Measurements from ENCODE around the gene AHI1.
A peak's percentile ranks its signal among the peaks of the same experiment; 100 is the strongest.

AHI1 gene

GRCh38 chr6:135497412-135498184 is at the start of gene AHI1:
AHI1 (minus strand) TSS chr6:135497740; CDS start chr6:135492237, 5,503 bp downstream.
- DNase-seq: peak; percentile 80

- DNase-seq: no peak
Measured at GRCh38 chr6:135546680-135547418, 49.3 kb upstream of the AHI1 start.

GRCh38 chr6:135546206-135546605 is 48.7 kb upstream of the AHI1 start:
- no peak for DNase-seq

- no peak for DNase-seq
Measured at GRCh38 chr6:135540207-135540840, 42.8 kb upstream of the AHI1 start.

GRCh38 chr6:135537741-135538301 is 40.3 kb upstream of the AHI1 start:
- DNase-seq: no peak

GRCh38 chr6:135535989-135536414 is 38.5 kb upstream of the AHI1 start:
- no peak for DNase-seq

GRCh38 chr6:135534773-135535380 is 37.3 kb upstream of the AHI1 start:
- no peak for DNase-seq

- no peak for DNase-seq
Measured at GRCh38 chr6:135532559-135532958, 35.0 kb upstream of the AHI1 start.

- DNase-seq: no peak
Measured at GRCh38 chr6:135531954-135532490, 34.5 kb upstream of the AHI1 start.

- DNase-seq: no peak
Measured at GRCh38 chr6:135530113-135530512, 32.6 kb upstream of the AHI1 start.

- DNase-seq: no peak
Measured at GRCh38 chr6:135527960-135528249, 30.4 kb upstream of the AHI1 start.

GRCh38 chr6:135527116-135527959 is 29.8 kb upstream of the AHI1 start:
- no peak for DNase-seq

- no peak for DNase-seq
Measured at GRCh38 chr6:135525594-135525993, 28.1 kb upstream of the AHI1 start.

GRCh38 chr6:135522965-135523692 is 25.6 kb upstream of the AHI1 start:
- DNase-seq: no peak

- no peak for DNase-seq
Measured at GRCh38 chr6:135521431-135521830, 23.9 kb upstream of the AHI1 start.

GRCh38 chr6:135520781-135521180 is 23.2 kb upstream of the AHI1 start:
- DNase-seq: no peak

GRCh38 chr6:135519348-135519747 is 21.8 kb upstream of the AHI1 start:
- DNase-seq: no peak

- no peak for DNase-seq
Measured at GRCh38 chr6:135517527-135517926, 20.0 kb upstream of the AHI1 start.

- DNase-seq: no peak
Measured at GRCh38 chr6:135514706-135515105, 17.2 kb upstream of the AHI1 start.

- DNase-seq: no peak
Measured at GRCh38 chr6:135506270-135506997, 8.9 kb upstream of the AHI1 start.

- no peak for DNase-seq
Measured at GRCh38 chr6:135505648-135506047, 8.1 kb upstream of the AHI1 start.

All from activated T-cell treated with anti-CD3 and anti-CD28 coated beads for 4 hours (primary cell).